HG02884 (cell line): ENCODE data around the gene PSME1.

Source experiments
- ATAC-seq: cut with Tn5 transposase; IDR thresholded peaks from one replicate; pipeline ENCODE4 v1.9.1; 2021; ENCODE audit warnings: mild to moderate bottlenecking, moderate library complexity; ENCODE audit not compliant: unreplicated experiment

Gene PSME1

DNA sequence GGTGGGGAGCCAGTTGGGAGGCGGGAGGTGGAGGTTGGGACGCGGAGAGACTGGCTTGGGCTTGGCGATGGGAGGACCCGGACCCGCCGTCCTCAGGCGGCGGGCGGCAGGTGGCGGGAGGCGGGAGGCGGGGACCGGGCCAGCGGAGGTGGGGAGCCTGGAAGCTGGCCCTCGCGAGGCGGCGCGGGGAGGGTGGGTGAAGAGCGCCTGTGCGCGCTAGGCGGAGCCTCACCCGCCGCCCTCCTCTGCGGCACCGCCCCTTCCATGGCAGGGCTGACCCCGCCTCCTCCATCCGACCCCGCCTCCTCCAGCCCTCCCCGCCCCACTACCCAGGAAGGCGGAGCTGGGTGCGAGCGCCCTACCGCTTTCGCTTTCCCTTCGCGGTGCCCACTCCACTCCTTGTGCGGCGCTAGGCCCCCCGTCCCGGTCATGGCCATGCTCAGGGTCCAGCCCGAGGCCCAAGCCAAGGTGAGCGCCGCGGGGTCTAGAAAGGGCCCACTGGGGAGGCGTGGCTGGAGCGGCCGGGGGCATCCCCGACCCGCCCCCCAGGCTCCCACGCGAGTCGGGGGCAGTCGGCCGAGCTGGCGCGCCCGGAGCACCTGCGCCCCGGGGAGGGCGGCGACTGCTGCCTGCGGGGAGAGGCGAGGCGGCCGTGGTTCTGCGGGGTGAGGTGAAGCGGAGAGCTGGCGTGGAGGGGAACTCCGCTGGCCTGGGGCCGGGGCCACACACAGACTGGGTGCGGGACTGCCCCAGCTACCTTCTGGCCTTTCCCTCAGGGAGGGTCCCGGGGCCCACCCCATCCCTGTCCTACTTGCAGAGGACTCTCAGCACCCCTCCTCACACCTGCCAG lies at the start of gene PSME1:
PSME1 (plus strand) TSS at position 361 of the 850 bp plus-strand sequence; CDS start at position 430, 69 bp downstream.
- peak; percentile 74 for ATAC-seq

DNA sequence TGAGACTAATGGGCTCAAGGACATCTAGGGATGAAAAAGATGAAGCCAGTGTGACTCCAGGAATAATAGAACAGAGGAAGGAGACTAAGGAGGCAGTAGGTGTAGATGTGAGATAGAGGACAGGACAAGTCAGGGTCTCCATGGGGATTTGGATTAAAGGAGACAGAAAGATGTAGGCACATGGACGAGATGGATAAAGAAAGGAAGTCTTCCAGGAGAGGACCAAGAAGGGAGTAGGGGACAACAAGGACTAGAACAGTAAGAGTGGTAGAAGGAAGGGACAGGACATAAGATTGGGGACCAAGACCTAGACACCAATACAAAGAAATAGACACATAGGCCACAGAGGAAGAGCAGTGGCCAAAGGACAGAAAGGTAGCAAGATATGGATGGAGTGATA lies 49.0 kb upstream of the PSME1 start:
- ATAC-seq = no peak

GRCh38 chr14:24088095-24088494 lies 47.9 kb upstream of the PSME1 start:
- ATAC-seq = no peak

- no peak for ATAC-seq
These were observed 46.1 kb upstream of the PSME1 start for GRCh38 chr14:24089890-24090289.

DNA sequence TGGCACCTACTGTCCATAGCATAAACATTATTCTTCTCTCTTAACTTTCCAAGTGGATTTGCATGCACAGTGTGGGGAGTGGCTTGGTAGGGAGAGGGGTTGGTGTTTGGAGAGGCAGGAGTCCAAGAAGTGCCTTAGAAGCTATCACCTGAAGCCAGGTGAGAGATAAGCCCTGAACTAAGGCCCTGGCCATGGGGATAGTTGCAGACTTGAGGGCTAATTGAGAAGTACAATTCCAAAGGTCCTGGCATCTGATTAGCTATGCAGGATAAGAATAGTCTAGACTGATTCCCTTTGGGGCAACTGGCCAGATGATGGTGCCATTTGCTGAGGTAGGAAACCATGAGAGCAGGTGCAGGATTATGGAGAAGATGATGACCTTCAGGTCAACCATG lies 43.9 kb upstream of the PSME1 start:
- ATAC-seq = no peak

- no peak for ATAC-seq
These were observed 43.3 kb upstream of the PSME1 start for GRCh38 chr14:24092505-24093206.

DNA sequence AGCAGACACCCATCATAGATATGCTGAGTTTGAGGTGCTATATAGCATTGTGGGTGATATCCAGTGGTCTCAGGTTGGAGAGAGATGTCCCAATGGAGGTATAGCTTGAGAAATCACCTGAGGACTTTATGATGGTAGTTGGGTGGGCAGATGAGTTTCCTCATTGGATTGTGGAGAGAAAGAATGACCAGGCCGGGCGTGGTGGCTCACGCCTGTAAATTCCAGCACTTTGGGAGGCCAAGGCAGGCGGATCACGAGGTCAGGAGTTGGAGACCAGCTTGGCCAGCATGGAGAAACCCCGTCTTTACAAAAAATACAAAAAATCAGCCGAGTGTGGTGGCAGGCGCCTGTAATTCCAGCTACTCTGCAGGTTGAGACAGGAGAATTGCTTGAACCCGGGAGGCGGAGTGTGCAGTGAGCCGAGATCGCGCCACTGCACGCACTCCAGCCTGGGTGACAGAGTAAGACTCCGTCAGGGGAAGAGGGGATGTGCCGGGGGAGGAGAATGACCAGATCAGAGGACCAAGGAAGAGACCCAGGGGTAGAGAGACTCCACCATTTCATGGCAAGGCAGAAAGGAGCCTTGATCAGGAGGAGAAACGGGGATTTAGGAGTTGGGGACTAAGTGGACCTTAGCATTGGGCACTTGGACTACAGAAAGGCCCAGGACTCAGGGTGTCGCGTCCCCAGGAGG lies 42.6 kb upstream of the PSME1 start:
- ATAC-seq = no peak

GRCh38 chr14:24093901-24094840 lies 41.8 kb upstream of the PSME1 start, which contains the start of gene PCK2:
TSS of gene PCK2 (plus strand) at chr14:24094311. CDS start at chr14:24094406, 95 bp downstream.
- ATAC-seq = peak; percentile 33

GRCh38 chr14:24094841-24095270 lies 41.1 kb upstream of the PSME1 start:
- ATAC-seq = peak; percentile 1

DNA sequence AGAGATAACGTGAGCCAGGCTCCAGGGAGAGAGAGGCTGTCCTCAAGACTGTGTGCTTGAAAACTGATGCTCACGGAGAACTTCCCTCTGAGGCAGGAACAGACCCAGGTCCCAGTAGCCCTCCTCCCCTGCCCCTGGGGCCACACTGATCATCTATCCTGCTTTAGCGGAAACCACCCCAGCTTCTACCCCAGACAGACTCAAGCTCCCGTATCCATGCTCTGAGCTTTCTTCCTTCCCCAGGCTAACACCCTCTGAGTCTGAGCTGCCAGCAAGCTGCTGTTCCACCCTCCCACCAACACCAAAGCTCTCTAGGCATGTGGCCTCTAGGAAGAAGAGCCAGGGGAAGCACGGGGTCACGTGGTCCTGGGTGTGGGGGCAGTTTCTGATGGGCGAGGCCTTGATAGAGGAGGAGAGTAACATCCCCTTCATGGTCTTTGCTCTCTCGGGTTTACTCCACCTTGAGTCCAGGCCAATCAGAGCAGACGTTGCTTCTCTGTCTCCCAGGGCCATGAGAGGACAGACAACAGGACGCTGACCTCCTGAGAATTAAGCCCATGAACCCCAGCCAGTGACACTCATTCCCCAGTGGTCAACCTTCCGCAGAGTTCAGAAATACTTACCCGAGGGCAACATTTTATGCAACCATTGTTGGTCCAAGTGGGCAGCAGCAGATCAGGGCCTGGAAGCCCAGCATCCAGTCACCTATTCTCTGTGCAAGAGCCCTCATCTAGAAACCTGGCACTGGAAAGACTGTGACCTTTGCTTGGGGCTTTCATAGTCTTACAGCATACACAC lies 40.5 kb upstream of the PSME1 start:
- peak; percentile 74 for ATAC-seq

GRCh38 chr14:24096545-24097181 lies 39.3 kb upstream of the PSME1 start:
- no peak for ATAC-seq

DNA sequence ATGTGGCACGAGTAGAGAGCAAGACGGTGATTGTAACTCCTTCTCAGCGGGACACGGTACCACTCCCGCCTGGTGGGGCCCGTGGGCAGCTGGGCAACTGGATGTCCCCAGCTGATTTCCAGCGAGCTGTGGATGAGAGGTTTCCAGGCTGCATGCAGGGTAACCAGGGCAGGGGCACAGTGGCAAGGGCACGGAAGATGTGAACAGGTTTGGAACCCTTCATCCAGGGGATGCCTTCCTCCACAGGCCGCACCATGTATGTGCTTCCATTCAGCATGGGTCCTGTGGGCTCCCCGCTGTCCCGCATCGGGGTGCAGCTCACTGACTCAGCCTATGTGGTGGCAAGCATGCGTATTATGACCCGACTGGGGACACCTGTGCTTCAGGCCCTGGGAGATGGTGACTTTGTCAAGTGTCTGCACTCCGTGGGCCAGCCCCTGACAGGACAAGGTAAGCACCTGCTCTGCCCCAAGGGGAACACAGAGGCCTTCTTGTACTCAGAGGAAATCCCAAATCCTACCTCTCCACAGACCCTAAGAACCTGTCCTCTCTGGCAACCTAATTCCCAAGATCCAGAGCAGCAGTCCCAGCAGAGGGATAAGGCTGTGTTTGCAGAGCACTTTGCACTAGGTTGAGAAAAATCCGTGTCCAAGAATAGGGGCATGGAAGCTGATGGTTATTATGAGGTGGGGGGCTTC lies 37.6 kb upstream of the PSME1 start:
- ATAC-seq = no peak

GRCh38 chr14:24098927-24099813 lies 36.8 kb upstream of the PSME1 start:
- ATAC-seq = no peak

DNA sequence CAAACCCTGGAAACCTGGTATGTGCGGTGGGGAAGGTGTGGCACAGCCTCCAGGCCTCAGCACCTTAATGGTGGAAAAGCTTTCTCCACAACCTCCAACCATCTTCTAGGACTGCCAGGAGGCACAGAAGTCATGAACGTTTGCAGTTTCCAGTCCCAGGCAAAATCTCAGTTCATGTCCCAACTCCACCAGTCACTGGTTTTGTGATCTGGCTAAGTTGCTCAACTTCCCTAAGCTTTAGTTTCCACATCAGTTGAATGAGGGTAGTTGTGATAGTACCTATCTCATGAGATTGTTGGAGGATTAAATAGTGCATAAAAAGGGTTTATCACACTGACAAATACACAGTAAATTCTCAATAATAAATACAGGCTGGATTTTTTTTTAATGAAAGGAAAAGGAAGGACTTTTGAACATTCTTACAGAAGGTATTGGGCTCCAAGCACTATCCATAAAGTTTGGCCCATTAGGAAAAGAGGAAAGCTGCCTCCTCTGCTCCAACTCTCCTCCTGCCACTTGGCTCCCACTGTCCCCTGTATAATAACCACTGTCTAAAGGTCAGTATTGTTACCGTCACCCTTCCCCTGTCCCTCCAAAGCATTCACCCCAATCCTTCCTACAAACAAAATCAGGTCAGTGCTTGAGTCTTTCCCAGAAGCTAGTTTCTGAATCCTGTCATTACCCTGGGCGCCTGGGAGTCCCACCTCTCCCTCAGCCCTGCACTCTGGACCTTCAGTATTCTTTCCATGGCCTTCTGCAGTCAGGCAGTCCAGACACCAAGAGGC lies 35.6 kb upstream of the PSME1 start:
- no peak for ATAC-seq

DNA sequence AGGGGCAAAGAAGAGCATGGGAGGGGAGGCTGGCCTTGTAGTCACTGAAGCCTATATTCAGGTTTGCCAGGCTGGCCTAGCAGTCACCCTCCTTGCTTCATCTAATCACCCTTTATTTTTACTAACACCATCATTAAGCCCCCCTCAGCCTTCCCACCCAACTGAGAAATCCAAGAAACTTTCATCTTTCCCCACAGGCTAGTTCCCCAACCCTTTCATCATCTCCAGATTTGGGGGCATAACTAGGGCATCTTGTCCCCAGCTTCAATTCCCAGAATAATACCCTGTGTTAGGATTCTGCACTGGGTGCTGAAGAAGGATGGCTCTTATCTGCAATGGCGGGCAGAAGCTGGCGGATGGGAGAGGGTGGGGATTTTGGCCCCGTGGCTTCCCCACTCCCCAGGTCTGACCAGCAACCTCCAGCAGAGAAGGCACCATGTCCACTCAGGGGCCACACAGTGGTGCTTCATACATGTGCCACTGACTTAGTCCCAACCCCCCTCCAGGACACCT lies 35.0 kb upstream of the PSME1 start:
- ATAC-seq = no peak

DNA sequence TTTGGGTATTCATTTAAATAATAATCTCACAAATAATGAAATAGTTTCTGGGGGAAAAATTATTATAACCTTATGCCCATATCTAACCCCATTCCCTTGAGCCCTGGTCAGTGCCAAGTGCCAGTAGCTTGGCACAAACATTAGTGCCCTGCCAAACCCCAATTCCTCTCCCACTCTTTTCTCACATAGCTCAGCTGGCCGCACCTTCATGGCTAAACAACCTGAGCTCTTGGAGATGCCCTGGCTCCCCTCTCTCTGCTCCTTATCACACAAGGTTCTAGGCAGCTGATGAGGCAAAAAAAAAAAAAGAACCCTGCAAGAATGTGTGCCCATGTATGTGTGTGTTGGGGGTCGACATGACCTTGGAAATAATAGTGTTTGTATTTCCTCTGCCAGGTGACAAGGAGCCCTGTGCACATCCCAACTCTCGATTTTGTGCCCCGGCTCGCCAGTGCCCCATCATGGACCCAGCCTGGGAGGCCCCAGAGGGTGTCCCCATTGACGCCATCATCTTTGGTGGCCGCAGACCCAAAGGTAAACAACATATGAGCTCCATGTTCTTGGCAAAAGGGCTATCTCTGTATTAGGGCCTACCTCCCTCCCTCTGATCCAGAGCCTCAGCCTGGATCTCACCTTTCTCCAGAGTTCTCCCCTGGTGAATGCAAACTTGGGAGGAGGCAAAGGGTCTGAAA lies 33.5 kb upstream of the PSME1 start:
- ATAC-seq = no peak
